K562 (cell line): ENCODE data around the gene TIMM10. TPM values are rescaled to one million over a fixed set of nuclear protein-coding genes. Genes with fewer than 3 reads are reported as not detected.

ENCODE experiments used
- BDP1 ChIP-seq: IDR thresholded peaks from 3 replicates; pipeline ENCODE4 v1.6.1; 2011; ENCODE audit not compliant: insufficient read length, insufficient read depth
- EP300 ChIP-seq: IDR thresholded peaks from 2 replicates; pipeline ENCODE4 v1.6.1; 2012; ENCODE audit warnings: low read length, improper control_type of control experiment
- GATAD2B ChIP-seq: fragments of 450-650 bp; IDR thresholded peaks from 2 replicates; pipeline ENCODE4 v1.6.1; 2017; ENCODE audit warnings: mild to moderate bottlenecking, borderline replicate concordance
- KAT7 ChIP-seq: sonication (generic); formaldehyde crosslinking; IDR thresholded peaks from 2 replicates; pipeline ENCODE4 v1.8.0; 2022; ENCODE audit warnings: missing genetic modification reagents, mild to moderate bottlenecking, borderline replicate concordance
- KDM2B ChIP-seq: fragments of 250-450 bp; sonication (Bioruptor Pico); IDR thresholded peaks from 2 replicates; pipeline ENCODE4 v1.8.0; 2021; ENCODE audit warnings: mild to moderate bottlenecking, moderate library complexity
- MBD2 ChIP-seq: sonication (generic); IDR thresholded peaks from 2 replicates; pipeline ENCODE4 v1.6.1; 2016; ENCODE audit warnings: low read depth, borderline replicate concordance
- MTF1 ChIP-seq: fragments of 250-450 bp; sonication (Bioruptor Pico); IDR thresholded peaks from 2 replicates; pipeline ENCODE4 v1.9.0; 2021; ENCODE audit warnings: moderate library complexity, mild to moderate bottlenecking, inconsistent platforms, borderline replicate concordance
- NCOR1 ChIP-seq: fragments of 450-650 bp; IDR thresholded peaks from 2 replicates; pipeline ENCODE4 v1.6.1; 2016; ENCODE audit warnings: mild to moderate bottlenecking, moderate library complexity
- RHOXF2B ChIP-seq: fragments of 250-450 bp; sonication (Bioruptor Pico); conservative IDR thresholded peaks from 2 replicates; pipeline ENCODE4 v1.5.1; 2021
- SLC30A9 ChIP-seq: fragments of 250-450 bp; sonication (Bioruptor Pico); IDR thresholded peaks from 2 replicates; pipeline ENCODE4 v1.8.0; 2022; ENCODE audit warnings: mild to moderate bottlenecking, moderate library complexity
- WHSC1 ChIP-seq: IDR thresholded peaks from one replicate; pipeline ENCODE4 v1.6.1; 2012; ENCODE audit warnings: low read length, control low read depth, inconsistent platforms
- ZBTB7A ChIP-seq: IDR thresholded peaks from 2 replicates; pipeline ENCODE4 v1.6.1; 2011; ENCODE audit warnings: low read depth, mild to moderate bottlenecking, low read length, moderate library complexity, borderline replicate concordance; ENCODE audit not compliant: control insufficient read depth
- ZNF212 ChIP-seq: fragments of 450-650 bp; formaldehyde crosslinking; IDR thresholded peaks from 2 replicates; pipeline ENCODE4 v1.4.0; 2020; ENCODE audit warnings: mild to moderate bottlenecking
- ZNF217 ChIP-seq: sonication (generic); formaldehyde crosslinking; IDR thresholded peaks from 2 replicates; pipeline ENCODE4 v1.8.0; 2022; ENCODE audit warnings: mild to moderate bottlenecking, missing genetic modification reagents
- ZNF584 ChIP-seq: fragments of 200-800 bp; sonication (Bioruptor generic); IDR thresholded peaks from 2 replicates; pipeline ENCODE4 v1.6.1; 2016; ENCODE audit warnings: low read depth, mild to moderate bottlenecking, missing genetic modification characterization, missing compliant biosample characterization
- polyA plus RNA-seq, 8 experiments: library from polyadenylated mRNA; depleted of rRNA in 4 of 8; stranded (reverse) in 5 of 8; unstranded in 3 of 8; fragments of >200 nt; fragmentation: Nextera tagmentation in 2 of 8; fragmentation: Illumina TruSeq in 1 of 8; extraction: Ambion mirVana in 2 of 8; extraction: Trizol in 1 of 8; gene quantifications; 2 replicates each; pipeline versions ENCODE4 v1.2.1 to v1.2.3, GENCODE V29; 2011 to 2014; ENCODE audit warnings: inconsistent platforms in 1 of 8, missing spikeins in 1 of 8
- total RNA-seq, 7 experiments: library from RNA; depleted of rRNA in 6 of 7; stranded (reverse); fragments of >200 nt in 6 of 7; fragmentation: Illumina TruSeq in 2 of 7; extraction: Trizol in 2 of 7; gene quantifications; 2 replicates each; pipeline versions ENCODE4 v1.2.1 to v1.2.3, GENCODE V29; 2011 to 2021; ENCODE audit warnings: low replicate concordance in 1 of 7
- TF ChIP-seq, protein P1 (sequence below): sonication (generic); formaldehyde crosslinking; IDR thresholded peaks from 2 replicates; pipeline ENCODE4 v1.8.0; 2022; ENCODE audit warnings: mild to moderate bottlenecking, missing genetic modification reagents
- TF ChIP-seq, protein P2 (sequence below): fragments of 250-450 bp; sonication (Bioruptor Pico); IDR thresholded peaks from 2 replicates; pipeline ENCODE4 v1.4.0; 2020; ENCODE audit warnings: mild to moderate bottlenecking
- TF ChIP-seq, protein P3 (sequence below): fragments of 450-650 bp; formaldehyde crosslinking; IDR thresholded peaks from 2 replicates; pipeline ENCODE4 v1.4.0; 2020; ENCODE audit warnings: mild to moderate bottlenecking, mixed read lengths
- TF ChIP-seq, protein P4 (sequence below): fragments of 450-650 bp; formaldehyde crosslinking; conservative IDR thresholded peaks from 2 replicates; pipeline ENCODE4 v1.4.0; 2022; ENCODE audit warnings: mild to moderate bottlenecking, missing genetic modification characterization

The TIMM10 gene
- total and polyA plus RNA-seq, 9 of the 15 experiments (the other 6 are each of a cell fraction or from before 2014, with no cell fraction given): 109 to 553 (median 172) TPM

DNA sequence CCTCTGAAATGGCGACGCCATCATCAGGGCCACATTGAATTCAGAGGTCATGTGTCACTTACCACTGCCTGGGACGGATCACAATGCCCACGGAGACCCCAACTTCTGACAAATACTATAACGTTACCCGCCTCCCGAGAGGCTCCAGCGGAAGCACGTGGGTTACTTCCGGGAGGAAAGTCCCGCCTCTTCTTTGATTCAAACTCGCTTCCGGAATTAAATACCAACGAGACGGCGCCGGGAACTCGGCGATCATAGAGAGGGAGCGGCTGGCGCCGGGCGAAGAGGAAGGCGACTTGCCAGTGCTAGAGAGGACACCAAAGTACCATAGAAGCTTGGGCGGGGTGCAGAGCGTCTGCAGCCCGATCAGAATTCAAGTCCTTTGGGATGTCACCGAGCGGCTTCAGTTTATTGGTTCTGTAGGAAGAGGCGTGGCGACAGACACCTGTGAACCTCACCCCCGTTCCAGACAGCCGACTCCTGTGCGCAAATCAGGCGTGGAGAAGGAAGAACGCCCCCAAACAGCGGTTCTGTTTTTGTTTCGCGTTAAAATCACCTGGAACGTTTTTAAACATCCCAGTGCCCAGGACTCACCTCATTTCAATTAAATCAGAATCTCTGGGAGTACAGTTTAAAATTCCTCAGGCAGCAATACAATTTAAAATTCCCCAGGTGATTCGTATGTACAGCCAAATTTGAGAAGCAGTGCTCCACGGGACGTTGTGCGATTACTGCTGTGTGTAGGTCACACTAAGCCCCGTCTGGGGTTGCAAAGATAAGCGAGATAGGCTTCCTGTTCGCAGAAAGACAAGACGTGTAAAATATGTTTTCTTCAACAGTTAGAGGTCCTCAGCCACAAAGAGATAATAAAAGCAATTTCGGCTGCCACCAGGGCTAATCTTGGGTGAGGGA is at the start of gene TIMM10 (continued):
- TF ChIP-seq KAT7 (CRISPR knock-in tag) (no peak; the same call in 1 of the 2 replicates), ZNF217 (CRISPR knock-in tag) (no peak), EP300 (peak; percentile 94), GATAD2B (peak; percentile 43), ZNF212 (CRISPR knock-in tag) (no peak), SLC30A9 (CRISPR knock-in tag) (no peak), BDP1 (no peak), ZBTB7A (no peak), NCOR1 (peak; percentile 90), ZNF584 (CRISPR knock-in tag) (no peak), WHSC1 (no peak), KDM2B (CRISPR knock-in tag) (no peak), MTF1 (CRISPR knock-in tag) (no peak), RHOXF2B (CRISPR knock-in tag) (no peak), MBD2 (no peak)
- TF ChIP-seq, protein P1, sequence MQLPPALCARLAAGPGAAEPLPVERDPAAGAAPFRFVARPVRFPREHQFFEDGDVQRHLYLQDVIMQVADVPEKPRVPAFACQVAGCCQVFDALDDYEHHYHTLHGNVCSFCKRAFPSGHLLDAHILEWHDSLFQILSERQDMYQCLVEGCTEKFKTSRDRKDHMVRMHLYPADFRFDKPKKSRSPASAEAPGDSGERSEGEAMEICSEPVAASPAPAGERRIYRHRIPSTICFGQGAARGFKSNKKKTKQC (CRISPR knock-in tag): no peak
- TF ChIP-seq, protein P2, sequence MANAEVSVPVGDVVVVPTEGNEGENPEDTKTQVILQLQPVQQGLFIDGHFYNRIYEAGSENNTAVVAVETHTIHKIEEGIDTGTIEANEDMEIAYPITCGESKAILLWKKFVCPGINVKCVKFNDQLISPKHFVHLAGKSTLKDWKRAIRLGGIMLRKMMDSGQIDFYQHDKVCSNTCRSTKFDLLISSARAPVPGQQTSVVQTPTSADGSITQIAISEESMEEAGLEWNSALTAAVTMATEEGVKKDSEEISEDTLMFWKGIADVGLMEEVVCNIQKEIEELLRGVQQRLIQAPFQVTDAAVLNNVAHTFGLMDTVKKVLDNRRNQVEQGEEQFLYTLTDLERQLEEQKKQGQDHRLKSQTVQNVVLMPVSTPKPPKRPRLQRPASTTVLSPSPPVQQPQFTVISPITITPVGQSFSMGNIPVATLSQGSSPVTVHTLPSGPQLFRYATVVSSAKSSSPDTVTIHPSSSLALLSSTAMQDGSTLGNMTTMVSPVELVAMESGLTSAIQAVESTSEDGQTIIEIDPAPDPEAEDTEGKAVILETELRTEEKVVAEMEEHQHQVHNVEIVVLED: no peak
- TF ChIP-seq, protein P3, sequence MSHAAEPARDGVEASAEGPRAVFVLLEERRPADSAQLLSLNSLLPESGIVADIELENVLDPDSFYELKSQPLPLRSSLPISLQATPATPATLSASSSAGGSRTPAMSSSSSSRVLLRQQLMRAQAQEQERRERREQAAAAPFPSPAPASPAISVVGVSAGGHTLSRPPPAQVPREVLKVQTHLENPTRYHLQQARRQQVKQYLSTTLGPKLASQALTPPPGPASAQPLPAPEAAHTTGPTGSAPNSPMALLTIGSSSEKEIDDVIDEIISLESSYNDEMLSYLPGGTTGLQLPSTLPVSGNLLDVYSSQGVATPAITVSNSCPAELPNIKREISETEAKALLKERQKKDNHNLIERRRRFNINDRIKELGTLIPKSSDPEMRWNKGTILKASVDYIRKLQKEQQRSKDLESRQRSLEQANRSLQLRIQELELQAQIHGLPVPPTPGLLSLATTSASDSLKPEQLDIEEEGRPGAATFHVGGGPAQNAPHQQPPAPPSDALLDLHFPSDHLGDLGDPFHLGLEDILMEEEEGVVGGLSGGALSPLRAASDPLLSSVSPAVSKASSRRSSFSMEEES (CRISPR knock-in tag): no peak
- TF ChIP-seq, protein P4, sequence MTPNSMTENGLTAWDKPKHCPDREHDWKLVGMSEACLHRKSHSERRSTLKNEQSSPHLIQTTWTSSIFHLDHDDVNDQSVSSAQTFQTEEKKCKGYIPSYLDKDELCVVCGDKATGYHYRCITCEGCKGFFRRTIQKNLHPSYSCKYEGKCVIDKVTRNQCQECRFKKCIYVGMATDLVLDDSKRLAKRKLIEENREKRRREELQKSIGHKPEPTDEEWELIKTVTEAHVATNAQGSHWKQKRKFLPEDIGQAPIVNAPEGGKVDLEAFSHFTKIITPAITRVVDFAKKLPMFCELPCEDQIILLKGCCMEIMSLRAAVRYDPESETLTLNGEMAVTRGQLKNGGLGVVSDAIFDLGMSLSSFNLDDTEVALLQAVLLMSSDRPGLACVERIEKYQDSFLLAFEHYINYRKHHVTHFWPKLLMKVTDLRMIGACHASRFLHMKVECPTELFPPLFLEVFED (CRISPR knock-in tag): no peak
